Hematopoietic multipotent progenitor cell treated with erythropoietin and hydrocortisone succinate and interleukin-3 and kit ligand, for 4 days (in vitro differentiated cells): ENCODE measurements around the gene PCDH17.

Source experiments
- DNase-seq: peaks from one replicate; pipeline ENCODE4 v3.0.0-alpha.2; 2015

The PCDH17 gene, protein sequence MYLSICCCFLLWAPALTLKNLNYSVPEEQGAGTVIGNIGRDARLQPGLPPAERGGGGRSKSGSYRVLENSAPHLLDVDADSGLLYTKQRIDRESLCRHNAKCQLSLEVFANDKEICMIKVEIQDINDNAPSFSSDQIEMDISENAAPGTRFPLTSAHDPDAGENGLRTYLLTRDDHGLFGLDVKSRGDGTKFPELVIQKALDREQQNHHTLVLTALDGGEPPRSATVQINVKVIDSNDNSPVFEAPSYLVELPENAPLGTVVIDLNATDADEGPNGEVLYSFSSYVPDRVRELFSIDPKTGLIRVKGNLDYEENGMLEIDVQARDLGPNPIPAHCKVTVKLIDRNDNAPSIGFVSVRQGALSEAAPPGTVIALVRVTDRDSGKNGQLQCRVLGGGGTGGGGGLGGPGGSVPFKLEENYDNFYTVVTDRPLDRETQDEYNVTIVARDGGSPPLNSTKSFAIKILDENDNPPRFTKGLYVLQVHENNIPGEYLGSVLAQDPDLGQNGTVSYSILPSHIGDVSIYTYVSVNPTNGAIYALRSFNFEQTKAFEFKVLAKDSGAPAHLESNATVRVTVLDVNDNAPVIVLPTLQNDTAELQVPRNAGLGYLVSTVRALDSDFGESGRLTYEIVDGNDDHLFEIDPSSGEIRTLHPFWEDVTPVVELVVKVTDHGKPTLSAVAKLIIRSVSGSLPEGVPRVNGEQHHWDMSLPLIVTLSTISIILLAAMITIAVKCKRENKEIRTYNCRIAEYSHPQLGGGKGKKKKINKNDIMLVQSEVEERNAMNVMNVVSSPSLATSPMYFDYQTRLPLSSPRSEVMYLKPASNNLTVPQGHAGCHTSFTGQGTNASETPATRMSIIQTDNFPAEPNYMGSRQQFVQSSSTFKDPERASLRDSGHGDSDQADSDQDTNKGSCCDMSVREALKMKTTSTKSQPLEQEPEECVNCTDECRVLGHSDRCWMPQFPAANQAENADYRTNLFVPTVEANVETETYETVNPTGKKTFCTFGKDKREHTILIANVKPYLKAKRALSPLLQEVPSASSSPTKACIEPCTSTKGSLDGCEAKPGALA (N-terminal part only)

DNA sequence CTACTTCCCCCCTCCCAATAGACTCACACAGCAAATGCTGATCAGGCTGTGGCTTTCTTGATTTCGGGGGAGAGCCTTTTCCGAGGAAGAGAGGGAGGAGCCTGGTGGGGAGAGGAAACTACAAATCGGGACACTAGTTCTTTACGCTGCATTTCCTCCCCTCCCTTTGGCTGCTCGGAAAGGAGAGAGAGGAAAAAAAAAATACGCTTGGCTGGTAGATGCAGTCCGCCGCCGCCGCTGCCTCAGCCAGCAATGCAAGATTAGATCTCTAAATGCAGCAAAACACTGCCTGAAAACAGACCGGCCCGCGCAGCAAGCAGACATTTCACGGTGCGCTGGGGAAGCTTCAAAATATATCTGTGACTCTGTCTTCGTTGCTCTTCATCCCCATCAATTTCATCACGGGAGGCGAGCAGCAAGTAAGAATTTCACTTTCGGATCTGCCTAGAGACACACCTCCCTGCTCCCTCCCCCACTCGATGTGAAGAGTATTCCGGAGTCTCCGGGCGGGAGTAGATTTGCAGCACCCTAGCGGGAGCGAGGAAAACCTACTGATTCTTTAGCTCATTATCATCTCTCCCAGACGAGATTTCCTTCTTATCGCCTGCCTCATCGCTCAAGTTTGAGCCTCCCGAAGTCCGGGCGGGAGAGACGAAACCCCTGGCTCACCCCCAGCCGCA lies at the start of gene PCDH17:
Gene PCDH17, plus strand, starts transcription at position 149 of the 680 bp plus-strand sequence. CDS start 803 bp downstream, outside the sequence.
- peak; percentile 18 for DNase-seq

DNA sequence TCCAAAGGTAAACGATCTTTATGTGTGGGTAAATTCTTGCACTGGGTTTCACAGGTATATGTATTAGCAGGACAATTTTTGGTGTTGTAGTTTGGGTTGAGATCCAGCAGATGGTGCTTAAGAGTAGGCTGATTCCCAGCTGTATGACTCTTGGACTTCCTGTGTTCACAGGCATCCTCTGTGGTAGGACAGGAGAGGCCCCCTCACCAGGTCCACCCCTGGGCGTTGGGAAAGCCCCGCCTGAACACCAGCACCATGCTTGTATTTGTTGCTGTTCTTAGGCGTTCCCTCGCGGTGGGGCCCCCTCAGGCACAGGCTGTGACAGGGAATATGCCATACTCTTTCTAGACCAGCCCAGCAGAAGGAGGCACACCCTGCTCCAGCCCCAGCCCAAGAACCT lies 49.5 kb upstream of the PCDH17 start:
- no peak for DNase-seq

- DNase-seq = no peak
Observed at GRCh38 chr13:57583529-57583928, 48.0 kb upstream of the PCDH17 start.

- DNase-seq = no peak
Observed at GRCh38 chr13:57588639-57589038, 42.9 kb upstream of the PCDH17 start.

DNA sequence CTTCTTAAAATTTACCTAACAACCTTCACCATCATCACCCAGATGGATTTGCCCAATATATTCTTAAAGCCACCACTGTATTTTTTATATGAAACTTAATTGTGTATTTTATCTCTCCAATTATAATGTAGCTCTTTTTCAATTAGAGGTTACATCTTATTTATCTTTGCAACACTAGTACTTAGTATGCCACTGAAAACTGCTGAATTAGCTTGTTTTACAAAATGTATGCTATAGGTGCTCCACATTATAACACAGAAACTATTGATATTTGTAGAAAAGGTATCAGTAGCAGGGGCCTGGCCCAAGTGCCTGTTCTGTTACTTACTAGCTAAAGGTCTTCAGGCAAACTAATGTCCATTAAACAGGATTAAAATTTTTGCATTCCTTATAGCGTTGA lies 35.8 kb upstream of the PCDH17 start:
- DNase-seq = no peak

GRCh38 chr13:57601536-57601935 lies 30.0 kb upstream of the PCDH17 start:
- DNase-seq = no peak

- DNase-seq = no peak
Observed at GRCh38 chr13:57604442-57604841, 27.1 kb upstream of the PCDH17 start.

GRCh38 chr13:57611969-57612368 lies 19.6 kb upstream of the PCDH17 start:
- DNase-seq = no peak

DNA sequence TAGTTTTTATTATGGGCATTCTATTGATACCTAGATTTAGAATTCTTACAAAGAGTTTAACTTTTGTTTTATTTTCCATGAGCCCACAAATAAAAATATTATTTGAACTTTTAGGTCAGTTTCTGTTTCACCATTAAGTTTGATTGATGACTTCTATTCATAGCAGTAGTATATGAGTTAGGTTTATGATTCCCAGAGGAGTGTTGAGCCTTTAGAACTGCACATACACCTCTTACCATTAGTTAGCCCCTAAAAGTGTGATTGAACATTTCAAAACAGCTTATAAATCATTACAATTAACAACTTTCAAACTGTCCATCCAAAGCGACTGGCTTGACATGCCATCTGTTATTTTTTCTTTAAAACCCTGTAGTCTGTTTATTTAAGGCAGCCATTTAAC lies 19.0 kb upstream of the PCDH17 start:
- no peak for DNase-seq

- DNase-seq = peak; percentile 72
Observed at GRCh38 chr13:57624565-57625435, 6.7 kb upstream of the PCDH17 start.

DNA sequence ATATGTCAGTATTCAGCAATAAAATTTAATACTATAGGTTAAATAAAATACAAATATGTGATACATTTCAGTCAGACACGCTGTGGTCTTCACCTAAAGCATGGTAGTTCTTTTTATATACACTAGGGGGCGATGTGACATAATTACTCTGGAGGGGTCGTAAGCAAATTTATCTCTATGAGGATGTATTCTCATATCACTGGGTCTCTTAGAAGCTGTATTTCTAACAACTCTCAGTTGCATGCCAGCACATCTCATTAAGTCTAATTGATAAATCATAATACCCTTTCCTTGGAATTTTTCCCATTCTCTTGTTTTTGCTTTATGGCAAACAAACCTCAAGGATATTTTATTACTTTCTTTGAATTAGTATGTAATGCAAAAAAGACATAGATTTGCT lies 3.9 kb upstream of the PCDH17 start:
- DNase-seq = peak; percentile 72

DNA sequence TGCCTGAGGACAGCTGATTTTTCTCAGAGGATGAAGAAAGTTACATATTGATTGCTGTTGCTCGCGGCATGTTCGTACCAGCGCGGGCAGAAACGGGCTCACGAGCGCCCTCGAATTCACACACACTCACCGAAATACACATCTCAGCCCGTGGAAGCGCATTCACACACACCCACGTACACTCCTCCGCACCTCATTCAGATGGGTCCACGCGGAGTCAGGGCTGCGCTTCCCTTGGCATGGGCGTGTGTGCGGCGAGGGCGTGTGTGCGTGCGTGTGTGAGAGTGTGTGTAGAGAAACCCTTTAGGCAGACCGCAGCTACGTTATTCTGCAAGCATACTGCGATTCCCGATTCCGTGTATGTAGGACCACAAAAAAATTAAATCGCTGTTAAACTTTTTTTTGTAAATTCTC lies 2.1 kb upstream of the PCDH17 start:
- DNase-seq = no peak

- peak; percentile 62 for DNase-seq
Observed at GRCh38 chr13:57629821-57630235, 1.7 kb upstream of the PCDH17 start.

DNA sequence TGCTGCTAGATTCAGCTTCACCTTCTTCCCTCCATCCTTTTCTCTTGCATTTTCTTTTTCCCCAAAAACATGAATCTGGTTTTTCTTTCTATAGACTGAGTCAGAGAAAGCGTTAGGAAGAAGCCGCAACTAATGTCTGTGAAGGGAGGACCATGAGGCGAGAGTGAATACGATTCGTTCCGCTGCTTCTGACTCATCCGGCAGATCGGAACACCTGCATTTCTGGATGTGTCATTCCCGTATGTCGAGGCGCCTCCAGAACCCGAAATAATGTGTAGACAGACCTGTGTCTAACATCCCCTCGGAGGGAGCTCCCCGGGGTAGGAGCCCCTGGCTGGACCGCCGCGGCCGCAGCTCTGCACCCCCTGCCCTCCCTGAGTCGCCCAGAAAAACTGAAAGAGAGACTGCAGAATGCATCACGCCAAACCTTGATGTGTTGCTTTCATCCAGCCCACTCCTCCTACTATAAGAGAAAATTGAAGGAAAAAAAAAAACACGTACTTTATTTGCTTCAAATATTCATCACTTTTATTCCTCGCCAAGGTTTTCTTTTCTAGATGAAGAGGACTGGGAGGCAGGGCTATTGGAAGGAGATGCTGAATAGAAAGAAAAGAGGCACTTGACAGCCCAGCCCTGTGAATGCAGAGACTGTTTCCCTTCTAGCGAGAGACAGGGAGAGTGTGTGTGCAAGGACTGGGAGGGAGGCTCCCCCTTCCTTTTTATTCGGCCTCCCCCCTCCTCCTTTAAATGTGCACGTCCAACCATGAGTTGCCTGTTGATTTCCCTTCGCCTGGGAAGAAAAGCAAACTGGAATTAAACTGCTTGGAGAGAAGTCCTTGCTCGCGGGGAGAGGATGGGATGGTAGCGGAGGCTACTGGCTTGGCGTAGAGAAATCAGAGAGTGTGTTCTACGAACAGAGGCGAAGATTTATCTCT lies 616 bp upstream of the PCDH17 start:
- no peak for DNase-seq

- DNase-seq = no peak
Observed at GRCh38 chr13:57632276-57633140, 964 bp downstream of the PCDH17 start.

GRCh38 chr13:57633141-57633949 lies 1.8 kb downstream of the PCDH17 start:
- DNase-seq = no peak

DNA sequence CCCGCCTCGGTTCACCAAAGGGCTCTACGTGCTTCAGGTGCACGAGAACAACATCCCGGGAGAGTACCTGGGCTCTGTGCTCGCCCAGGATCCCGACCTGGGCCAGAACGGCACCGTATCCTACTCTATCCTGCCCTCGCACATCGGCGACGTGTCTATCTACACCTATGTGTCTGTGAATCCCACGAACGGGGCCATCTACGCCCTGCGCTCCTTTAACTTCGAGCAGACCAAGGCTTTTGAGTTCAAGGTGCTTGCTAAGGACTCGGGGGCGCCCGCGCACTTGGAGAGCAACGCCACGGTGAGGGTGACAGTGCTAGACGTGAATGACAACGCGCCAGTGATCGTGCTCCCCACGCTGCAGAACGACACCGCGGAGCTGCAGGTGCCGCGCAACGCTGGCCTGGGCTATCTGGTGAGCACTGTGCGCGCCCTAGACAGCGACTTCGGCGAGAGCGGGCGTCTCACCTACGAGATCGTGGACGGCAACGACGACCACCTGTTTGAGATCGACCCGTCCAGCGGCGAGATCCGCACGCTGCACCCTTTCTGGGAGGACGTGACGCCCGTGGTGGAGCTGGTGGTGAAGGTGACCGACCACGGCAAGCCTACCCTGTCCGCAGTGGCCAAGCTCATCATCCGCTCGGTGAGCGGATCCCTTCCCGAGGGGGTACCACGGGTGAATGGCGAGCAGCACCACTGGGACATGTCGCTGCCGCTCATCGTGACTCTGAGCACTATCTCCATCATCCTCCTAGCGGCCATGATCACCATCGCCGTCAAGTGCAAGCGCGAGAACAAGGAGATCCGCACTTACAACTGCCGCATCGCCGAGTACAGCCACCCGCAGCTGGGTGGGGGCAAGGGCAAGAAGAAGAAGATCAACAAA lies 2.6 kb downstream of the PCDH17 start:
- DNase-seq = peak; percentile 19

DNA sequence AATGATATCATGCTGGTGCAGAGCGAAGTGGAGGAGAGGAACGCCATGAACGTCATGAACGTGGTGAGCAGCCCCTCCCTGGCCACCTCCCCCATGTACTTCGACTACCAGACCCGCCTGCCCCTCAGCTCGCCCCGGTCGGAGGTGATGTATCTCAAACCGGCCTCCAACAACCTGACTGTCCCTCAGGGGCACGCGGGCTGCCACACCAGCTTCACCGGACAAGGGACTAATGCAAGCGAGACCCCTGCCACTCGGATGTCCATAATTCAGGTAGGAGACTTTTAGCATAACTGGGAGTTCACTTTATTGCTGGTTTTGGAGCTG lies 3.3 kb downstream of the PCDH17 start:
- DNase-seq = no peak
